Pons (tissue), 1 donor: Measurements from ENCODE around the gene TFR2.

ENCODE experiments used
- DNase-seq: peaks from one replicate; pipeline ENCODE4 v3.0.0-alpha.2; 2016; ENCODE audit warnings: low spot score

The TFR2 gene

DNA sequence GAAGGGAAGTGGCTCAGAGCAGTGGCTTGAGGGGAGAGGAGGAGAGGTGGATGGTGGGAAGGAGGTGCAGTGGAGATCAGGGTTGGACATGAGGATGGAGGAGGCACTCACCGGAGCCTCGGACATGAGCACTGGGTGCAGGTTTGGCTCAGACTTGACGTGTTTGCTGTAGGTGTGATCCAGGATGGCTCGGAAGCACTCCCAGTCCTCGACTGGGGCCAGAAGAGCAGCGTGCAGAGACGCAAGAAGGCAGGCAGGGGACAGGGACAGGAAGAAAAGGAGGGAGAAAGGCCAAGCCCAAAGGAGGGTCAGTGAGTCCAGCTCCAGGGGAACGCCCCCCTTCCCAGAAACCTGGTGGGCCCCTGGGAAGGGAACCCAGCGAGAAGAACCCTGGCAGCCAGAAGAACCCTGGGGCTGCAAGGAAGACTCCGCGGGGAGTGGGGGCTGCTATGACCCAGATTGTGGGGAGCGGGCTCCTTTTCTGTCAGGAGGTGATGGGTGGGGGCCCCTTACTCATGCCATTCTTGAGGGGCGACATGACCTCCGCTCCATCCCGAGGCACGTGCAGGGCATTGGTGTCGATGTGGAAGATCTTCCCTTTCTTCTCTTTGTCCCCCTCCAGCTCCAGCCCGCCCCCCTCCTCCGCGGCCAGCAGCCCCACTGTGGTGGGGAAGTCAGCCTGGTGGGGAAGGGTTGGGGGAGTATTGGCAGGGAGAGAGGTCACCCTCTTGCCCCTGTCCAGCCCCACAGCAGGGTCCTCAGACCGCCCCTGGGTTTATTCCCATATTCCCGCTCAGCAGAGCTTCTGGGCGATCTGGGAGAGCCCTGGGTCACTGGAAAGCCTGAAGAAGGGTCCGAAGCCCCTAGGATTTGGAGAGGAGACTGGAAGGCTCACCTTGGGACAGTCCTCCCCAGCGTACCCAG, 13.8 kb upstream of the TFR2 start:
- no peak for DNase-seq

DNA sequence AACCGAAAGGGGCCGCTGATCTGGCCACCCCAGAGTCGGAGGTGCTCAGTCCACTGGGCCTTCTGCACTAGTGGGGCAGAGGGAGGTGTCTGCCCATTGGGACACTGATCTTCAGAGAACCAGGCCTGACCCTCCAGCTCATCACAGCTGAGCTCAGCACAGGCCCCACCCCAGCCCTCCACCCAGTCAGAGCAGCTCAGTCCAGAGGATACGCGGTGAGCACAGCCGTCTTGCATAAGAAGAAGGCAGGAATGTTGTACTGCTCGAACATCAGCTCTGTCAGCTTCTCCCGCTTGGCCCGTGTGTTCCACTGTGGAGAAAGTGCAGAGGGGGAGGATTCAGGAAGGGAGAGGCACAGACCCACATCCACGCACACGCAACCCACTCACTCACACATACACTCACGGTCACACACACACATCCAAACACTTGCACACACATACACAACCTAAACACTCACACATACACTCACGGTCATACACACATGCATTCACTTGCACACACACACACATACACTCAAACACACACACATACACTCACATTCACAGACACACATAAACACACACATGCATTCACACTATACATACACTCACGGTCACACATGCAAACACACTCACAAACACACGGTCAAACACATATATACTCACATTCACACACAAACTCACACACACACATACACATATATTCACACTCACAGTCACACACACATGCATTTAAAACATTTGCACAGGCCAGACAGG, 8.6 kb upstream of the TFR2 start:
- no peak for DNase-seq

GRCh38 chr7:100642534-100642907, 1.2 kb upstream of the TFR2 start:
- DNase-seq: no peak

DNA sequence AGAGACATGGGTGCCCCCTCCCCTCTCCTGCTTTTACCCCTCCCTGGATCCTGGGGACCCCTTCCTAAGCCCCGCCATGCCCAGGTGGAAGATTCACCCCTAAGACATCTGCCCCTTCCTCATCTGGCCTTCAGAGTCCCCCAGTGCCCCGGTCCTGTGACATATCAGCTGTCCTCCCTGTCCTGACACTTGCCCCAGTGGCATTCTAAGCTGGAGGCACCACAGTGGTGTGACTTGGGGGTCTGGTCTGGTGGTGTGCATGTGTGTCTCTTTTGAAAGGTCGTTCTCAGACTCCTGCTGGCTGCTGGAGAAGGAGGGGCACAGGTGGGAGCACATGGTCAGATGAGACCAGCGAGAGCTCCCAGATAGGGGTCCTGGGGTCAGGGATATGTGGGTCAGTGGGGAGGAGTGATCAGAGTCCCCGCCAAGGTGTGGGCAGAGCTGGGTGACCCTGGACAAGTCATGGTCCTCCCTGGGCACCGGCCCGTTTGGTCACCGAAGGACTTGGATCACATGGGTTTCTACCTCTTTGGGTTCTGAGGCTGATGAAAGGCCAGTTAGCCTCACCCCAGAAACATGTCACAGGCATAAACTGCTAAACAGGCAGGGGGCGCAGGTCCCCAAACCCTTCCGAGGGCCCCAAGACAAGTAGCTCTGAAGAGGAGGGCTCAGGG, 645 bp upstream of the TFR2 start:
- no peak for DNase-seq

DNA sequence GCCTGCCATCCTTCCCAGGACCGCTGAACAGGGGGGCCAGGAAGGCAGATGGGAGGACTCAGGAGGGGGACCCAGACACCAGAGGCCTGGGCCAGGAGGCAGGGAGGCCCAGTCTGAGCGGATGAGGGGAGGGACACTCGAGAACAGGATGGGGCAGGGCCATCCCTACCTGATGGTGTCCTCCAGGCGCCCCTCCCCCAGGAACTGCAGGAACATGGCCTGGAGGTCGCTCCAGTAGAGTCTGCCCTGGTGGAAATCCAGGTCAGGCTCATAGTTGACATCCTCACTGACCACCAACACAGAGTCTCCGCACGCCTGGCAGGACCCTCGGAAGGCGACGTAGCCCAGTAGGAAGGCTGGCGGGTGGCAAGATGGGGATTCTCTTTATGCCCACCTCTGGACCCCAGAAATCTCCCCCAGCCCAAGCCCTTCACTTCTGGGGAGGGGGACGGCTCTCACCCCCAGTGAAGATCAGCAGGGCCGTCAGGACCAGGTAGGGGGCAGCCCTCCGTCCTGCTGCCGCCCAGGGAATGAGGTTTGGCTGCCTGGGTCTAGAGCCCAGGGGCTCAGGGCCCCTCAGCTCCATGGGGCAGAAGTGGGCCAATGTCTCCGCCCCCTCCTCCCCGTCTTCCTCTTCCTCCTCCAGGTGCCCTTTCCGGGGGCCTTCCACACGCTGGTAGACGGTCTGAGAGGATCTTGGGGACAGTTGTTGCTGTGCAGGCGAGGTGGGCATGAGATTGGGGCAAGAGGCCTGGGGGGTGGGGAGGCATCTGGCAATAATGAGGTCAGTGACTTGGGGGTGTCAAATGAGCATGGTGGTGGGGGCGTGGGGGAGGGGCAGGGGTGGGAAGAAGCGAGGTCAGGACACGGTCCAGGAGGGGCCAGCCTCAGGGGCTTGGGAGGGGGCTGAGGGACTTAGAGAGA, 573 bp downstream of the TFR2 start:
- no peak for DNase-seq

- DNase-seq: no peak
These were observed 1.3 kb downstream of the TFR2 start for GRCh38 chr7:100639995-100640516.

DNA sequence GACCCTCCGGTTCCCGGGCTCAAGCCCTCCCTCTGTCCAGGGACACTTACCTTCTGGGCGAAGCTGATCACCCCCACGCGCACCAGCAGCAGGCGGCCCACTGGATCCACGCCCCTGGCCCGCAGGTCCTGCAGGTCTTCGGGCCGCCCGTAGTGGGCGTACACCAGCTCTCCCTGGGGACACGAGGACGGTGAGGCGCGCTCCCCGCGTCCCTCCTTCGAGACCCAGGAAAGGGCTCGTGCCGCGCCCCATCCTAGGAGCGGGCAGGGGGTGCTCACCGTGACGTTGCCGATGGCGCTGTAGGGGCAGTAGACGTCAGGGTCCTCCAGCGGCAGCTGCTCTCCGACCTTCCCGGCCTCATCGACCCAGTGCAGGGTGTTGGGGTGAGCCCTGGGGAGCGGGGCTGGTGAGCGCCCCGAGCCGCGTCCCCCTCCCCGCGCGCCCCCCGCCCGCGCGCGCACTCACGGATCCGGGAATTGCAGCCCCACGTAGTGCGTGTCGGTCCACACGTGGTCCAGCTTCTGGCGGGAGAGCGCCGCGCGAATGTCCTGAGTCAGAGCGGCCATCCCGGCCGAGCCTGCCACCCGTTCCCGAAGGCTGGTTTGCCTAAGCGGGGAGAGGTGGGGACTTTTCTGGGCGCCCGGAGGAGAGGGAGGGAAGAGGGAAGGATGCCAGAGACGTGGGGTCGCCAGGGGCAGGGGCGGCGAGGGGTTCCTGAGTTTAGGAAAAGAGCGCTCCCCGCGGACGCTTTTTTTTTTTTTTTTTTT, 8.2 kb downstream of the TFR2 start:
- no peak for DNase-seq

DNA sequence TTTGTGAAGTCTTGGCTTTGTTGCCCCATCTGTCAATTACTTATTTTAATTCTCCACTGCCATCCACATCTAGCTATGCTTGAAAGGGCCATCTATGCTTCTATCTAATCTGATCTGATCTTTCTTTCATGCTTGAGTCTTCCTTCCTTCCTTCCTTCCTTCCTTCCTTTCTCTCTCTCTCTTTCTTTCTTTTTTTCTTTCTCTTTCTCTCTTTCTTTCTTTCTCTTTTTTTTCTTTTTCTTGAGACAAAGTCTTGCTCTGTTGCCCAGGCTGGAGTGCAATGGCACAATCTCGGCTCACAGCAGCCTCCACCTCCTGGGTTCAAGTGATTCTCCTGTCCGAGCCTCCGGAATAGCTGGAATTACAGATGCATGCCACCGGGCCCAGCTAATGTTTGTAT, 11.3 kb downstream of the TFR2 start:
- no peak for DNase-seq

DNA sequence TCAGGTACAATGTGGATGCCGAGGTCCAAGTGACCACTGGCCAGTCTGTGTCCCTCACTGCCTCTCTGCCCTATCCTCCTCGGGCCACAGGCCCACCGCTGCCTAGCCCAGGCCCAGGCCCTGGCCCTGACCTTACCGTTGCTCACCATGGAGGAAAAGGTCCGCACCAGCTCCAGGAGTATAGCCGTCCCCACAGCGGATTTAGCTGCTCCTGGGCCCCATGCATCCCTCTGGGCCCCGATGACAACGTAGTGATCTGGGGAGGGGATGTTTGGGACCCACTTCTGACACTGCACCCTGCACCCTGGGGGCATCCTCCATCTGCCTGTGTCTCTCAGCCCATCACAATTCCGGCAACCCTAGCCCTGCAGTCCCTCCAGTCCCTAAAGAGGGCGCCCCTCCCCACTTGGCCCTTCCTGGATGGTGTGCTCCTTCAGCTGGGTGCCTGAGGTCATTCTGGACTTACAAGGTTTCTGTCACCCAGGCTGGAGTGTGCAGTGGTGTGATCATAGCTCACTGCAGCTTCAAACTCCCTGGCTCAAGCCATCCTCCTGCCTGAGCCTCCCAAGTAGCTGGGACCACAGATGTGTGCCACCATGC, 12.1 kb downstream of the TFR2 start:
- DNase-seq: no peak

- no peak for DNase-seq
These were observed 14.2 kb downstream of the TFR2 start for GRCh38 chr7:100627238-100627549.

- no peak for DNase-seq
These were observed 14.7 kb downstream of the TFR2 start for GRCh38 chr7:100626530-100627237.

DNA sequence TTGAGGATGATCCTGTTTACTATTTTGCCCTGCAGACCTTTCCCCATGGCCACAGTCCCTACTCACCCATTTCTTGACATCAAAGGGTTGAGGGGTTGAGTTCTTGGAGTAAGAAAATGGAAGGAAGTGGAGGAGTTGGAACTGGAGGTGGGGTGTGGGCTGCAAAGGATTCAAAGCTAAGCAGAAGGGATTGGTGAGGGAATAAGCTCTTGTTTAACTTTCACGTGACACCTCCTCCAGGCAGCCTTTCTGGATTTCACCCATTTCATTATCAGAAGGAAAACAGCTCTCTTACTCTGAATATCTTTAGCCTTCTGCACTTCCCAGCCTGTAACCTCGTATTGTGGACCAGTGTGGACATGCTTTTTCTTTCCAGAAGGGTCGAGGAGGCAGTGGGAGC, 15.3 kb downstream of the TFR2 start:
- no peak for DNase-seq

DNA sequence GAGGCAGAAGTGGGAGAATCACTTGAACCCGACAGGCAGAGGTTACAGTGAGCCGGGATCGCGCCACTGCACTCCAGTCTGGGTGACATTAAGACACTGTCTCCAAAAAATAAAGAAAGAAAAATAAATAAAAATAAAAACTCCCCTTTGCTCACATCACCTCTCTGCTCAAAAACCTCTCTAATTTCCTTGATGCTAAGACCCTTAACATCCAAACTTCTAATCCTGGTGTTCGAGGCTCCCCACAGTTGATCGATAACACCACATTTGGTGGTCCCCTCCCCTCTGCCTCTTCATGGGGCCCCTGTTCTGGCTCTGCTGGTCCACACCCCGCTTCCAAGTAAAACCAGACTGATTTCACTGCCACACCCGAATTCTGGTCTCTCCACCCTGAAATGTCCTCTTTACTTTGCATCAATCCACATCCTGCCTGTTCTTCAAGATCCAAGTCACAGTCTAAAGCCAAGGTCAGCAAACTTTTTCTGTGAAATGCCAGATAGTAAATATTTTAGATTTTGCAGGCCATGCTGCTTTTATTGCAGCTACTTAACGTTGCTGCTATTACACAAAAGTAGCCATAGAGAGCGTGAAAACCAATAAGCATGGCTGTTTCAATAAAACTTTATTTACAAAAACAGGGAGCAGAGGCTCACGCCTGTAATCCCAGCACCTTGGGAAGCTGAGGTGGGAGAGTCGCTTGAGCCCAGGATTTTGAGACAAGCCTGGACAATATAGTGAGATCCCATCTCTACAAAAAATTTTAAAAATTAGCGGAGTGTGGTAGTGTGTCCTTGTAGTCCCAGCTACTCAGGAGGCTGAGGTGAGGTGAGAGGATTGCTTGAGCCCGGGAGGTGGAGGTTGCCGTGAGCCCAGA, 17.2 kb downstream of the TFR2 start:
- DNase-seq: no peak

DNA sequence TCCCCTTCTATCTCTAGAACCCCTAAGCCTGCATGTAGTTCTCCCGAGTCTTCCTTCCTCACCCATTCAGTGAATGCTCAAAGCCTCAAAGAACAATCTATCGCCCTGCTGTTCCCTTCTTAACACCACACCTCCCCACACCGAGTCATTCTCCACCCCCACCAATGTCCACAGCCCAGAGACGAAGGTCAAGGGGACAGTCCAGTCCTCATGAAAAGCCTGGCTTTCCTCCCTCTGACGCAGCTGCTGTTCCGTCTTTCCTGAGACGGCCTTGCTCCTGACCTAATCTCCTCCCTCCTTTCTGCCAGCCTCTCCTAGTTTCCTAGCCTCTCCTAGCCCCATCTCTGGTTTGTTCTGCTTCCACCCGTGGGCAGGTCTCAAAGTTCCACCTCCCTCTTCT, 19.8 kb downstream of the TFR2 start:
- DNase-seq: no peak

- no peak for DNase-seq
These were observed 20.5 kb downstream of the TFR2 start for GRCh38 chr7:100620804-100621203.

DNA sequence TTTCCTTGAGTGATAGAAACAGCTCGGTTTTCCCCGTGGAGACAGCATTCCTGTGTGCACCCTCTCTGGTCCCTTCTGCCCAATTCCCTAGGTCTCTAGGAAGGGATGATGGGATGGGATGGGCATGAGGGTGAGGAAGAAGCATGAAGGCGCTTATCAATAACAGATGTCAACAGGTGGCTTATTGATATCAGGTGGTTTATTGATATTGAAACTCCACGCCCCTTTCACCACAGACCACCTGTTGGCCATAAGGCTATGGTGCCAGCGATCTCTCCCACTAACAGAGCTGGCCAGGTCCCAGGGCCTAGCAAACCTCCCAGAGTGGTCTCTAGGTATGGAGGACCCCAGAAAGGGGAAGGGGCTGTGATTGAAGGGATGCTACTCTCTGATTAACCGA, 21.1 kb downstream of the TFR2 start:
- no peak for DNase-seq

DNA sequence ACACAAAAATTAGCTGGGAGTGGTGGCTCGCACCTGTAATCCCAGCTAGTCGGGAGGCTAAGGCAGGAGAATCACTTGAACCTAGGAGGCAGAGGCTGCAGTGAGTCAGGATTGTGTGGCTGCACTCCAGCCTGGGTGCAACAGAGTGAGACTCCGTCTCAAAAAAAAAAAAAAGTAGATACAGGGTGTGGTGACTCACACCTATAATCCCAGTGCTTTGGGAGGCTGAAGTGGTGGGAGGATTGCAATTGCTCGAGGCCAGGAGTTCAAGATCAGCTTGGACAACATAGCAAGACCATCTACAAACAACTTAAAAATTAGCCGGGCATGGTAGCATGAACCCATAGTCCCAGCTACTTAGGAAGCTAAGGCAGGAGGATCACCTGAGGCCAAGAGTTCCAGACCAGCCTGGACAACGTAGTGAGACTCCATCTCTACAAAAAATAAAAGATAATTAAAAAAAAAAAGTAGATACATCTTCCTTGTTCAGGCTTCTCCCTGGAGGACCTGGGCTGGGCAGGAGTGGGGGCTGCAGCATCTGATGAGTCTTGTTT, 27.0 kb downstream of the TFR2 start:
- no peak for DNase-seq

- no peak for DNase-seq
These were observed 27.8 kb downstream of the TFR2 start for GRCh38 chr7:100613412-100614175.
